Activated CD4-positive, alpha-beta T cell treated with anti-CD3 and anti-CD28 coated beads, Interleukin-2, amount 10 ng/mL, durations not matched to agents 24 days and 14 days (primary cell): ENCODE measurements around the gene GOSR1. TPM values are rescaled to one million over a fixed set of nuclear protein-coding genes. Genes with fewer than 3 reads are reported as not detected.
"Not testable (repeated sequence)": the region's sequence is repeated elsewhere in the genome, so short reads cannot be mapped to it uniquely, and the experiment has no call there.

Source experiments
- DNase-seq: peaks from one replicate; pipeline ENCODE4 v3.0.0; 2022
- H3K27ac Mint-ChIP-seq: one replicate; pipeline ENCODE4 v1.8.0; 2022; ENCODE audit warnings: mild to moderate bottlenecking, mixed read lengths
- H3K27me3 Mint-ChIP-seq: one replicate; pipeline ENCODE4 v1.8.0; 2022; ENCODE audit warnings: mixed read lengths
- H3K36me3 Mint-ChIP-seq: one replicate; pipeline ENCODE4 v1.8.0; 2022; ENCODE audit warnings: low read depth, mild to moderate bottlenecking, mixed read lengths
- H3K4me1 Mint-ChIP-seq: one replicate; pipeline ENCODE4 v1.8.0; 2021; ENCODE audit warnings: mixed read lengths
- H3K4me3 Mint-ChIP-seq: one replicate; pipeline ENCODE4 v1.8.0; 2022; ENCODE audit warnings: mild to moderate bottlenecking, moderate library complexity, mixed read lengths
- H3K9me3 Mint-ChIP-seq: one replicate; pipeline ENCODE4 v1.8.0; 2021; ENCODE audit warnings: mixed read lengths
- intact Hi-C: fragments of 100-400 bp; cut with micrococcal nuclease; formaldehyde crosslinking; loops from one replicate; pipeline ENCODE4 v1.15.1; 2023
- total RNA-seq: library from RNA; stranded (reverse); gene quantifications from 2 replicates; pipeline ENCODE4 v1.2.3, GENCODE V29; 2022

The GOSR1 gene
- total RNA-seq, result 54.8 and 55.6 TPM in 2 replicates

- peaks cover 29% of the 10 kb centered on the region for H3K4me1 Mint-ChIP-seq
- peaks cover 2% of the 10 kb centered on the region for H3K27me3 Mint-ChIP-seq
- no peaks in the 10 kb centered on the region for H3K9me3 Mint-ChIP-seq
- H3K27ac Mint-ChIP-seq, result peak within 1 kb of the TSS; percentile 94
- peak within 1 kb of the TSS; percentile 99 for H3K4me3 Mint-ChIP-seq
- peaks cover 24% of the 10 kb centered on the region for H3K36me3 Mint-ChIP-seq
- DNase-seq, result peak; percentile 97
- intact Hi-C loops, result loop anchor here (2.0 to 10.0 kb wide), 3 partner anchors 100 to 352 kb away; partner anchors contain the start of gene CPD
Observed at GRCh38 chr17:30477083-30477773, at the start of gene GOSR1. TSS of gene GOSR1 (plus strand) at chr17:30477408. CDS start at chr17:30477434, 26 bp downstream.

- H3K4me3 Mint-ChIP-seq, result no peak overlapping the region
- intact Hi-C loops, result no loop called here
- H3K36me3 Mint-ChIP-seq, result peaks cover 38% of the 10 kb centered on the region
- no peaks in the 10 kb centered on the region for H3K9me3 Mint-ChIP-seq
- H3K27me3 Mint-ChIP-seq, result no peaks in the 10 kb centered on the region
- DNase-seq, result no peak
- H3K4me1 Mint-ChIP-seq, result peaks cover 2% of the 10 kb centered on the region
- H3K27ac Mint-ChIP-seq, result no peak overlapping the region
Observed at GRCh38 chr17:30427611-30428010, 49.6 kb upstream of the GOSR1 start.

GRCh38 chr17:30429155-30429554 lies 48.1 kb upstream of the GOSR1 start:
- Mint-ChIP-seq H3K36me3 (peaks cover 41% of the 10 kb centered on the region), H3K4me1 (peaks cover 2% of the 10 kb centered on the region), H3K4me3 (no peak overlapping the region), H3K27me3 (no peaks in the 10 kb centered on the region), H3K9me3 (peaks cover 4% of the 10 kb centered on the region), H3K27ac (no peak overlapping the region)
- intact Hi-C loops, result no loop called here
- DNase-seq, result no peak

- H3K27ac Mint-ChIP-seq, result no peak overlapping the region
Observed at GRCh38 chr17:30433514-30433913, 43.7 kb upstream of the GOSR1 start.

DNA sequence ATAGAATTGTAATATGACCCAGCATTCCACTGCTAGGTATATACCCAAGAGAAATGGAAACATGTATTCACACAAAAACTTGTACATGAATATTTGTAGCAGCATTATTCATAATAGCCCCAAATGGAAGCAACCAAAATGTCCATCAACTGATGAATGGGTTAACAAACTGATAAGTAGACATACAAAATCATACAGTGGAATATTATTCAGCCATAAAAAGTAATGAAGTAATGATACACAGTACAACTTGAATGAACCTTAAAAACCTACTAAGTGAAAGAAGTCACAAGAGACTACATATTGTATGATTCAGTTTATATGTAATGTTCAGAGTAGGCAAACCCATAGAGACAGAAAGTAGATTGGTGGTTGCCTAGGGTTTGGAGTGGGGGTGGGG lies 40.5 kb upstream of the GOSR1 start:
- Mint-ChIP-seq H3K4me1 (peaks cover 7% of the 10 kb centered on the region), H3K36me3 (peaks cover 34% of the 10 kb centered on the region), H3K4me3 (no peak overlapping the region), H3K27ac (no peak overlapping the region), H3K9me3 (peaks cover 4% of the 10 kb centered on the region), H3K27me3 (no peaks in the 10 kb centered on the region)
- intact Hi-C loops, result no loop called here
- no peak for DNase-seq

More at GRCh38 chr17:30433514-30433913, 43.7 kb upstream of the GOSR1 start:
- no peak for DNase-seq
- peaks cover 4% of the 10 kb centered on the region for H3K9me3 Mint-ChIP-seq
- H3K4me3 Mint-ChIP-seq, result no peak overlapping the region
- peaks cover 7% of the 10 kb centered on the region for H3K4me1 Mint-ChIP-seq
- intact Hi-C loops, result no loop called here
- H3K36me3 Mint-ChIP-seq, result peaks cover 41% of the 10 kb centered on the region
- no peaks in the 10 kb centered on the region for H3K27me3 Mint-ChIP-seq

DNA sequence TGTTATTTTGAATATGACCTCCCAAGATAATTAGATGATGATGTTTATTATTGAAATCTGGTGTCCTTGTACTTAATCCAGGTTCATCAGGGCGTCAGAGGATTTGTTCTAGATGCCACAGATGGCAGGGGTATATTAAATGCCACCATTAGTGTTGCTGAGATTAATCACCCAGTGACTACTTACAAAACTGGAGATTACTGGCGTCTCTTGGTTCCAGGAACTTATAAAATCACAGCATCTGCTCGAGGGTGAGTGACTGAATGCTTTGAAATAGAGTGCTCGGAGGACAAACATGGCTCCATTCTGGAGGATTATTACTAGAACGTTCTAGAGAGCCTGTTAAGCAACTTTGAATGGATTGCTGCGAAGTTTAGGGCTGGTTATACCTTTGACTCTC lies 33.5 kb upstream of the GOSR1 start:
- Mint-ChIP-seq H3K36me3 (peaks cover 22% of the 10 kb centered on the region), H3K27me3 (no peaks in the 10 kb centered on the region), H3K9me3 (no peaks in the 10 kb centered on the region), H3K4me1 (no peaks in the 10 kb centered on the region), H3K4me3 (no peak overlapping the region), H3K27ac (no peak overlapping the region)
- DNase-seq, result no peak
- intact Hi-C loops, result no loop called here

DNA sequence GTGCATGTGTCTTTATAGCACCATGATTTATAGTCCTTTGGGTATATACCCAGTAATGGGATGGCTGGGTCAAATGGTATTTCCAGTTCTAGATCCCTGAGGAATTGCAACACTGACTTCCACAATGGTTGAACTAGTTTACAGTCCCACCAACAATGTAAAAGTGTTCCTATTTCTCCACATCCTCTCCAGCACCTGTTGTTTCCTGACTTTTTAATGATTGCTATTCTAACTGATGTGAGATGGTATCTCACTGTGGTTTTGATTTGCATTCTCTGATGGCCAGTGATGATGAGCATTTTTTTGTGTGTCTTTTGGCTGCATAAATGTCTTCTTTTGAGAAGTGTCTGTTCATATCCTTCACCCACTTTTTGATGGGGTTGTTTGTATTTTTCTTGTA lies 30.6 kb upstream of the GOSR1 start:
- peaks cover 29% of the 10 kb centered on the region for H3K36me3 Mint-ChIP-seq
- intact Hi-C loops, result not testable (repeated sequence)

GRCh38 chr17:30449480-30449879 lies 27.7 kb upstream of the GOSR1 start:
- H3K4me3 Mint-ChIP-seq, result no peak overlapping the region
- H3K9me3 Mint-ChIP-seq, result no peaks in the 10 kb centered on the region
- peaks cover 41% of the 10 kb centered on the region for H3K36me3 Mint-ChIP-seq
- no peak for DNase-seq
- H3K27me3 Mint-ChIP-seq, result no peaks in the 10 kb centered on the region
- no peaks in the 10 kb centered on the region for H3K4me1 Mint-ChIP-seq
- intact Hi-C loops, result no loop called here
- H3K27ac Mint-ChIP-seq, result no peak overlapping the region

More for the DNA sequence above, 30.6 kb upstream of the GOSR1 start:
- not testable (repeated sequence) for H3K9me3 Mint-ChIP-seq, H3K27me3 Mint-ChIP-seq, DNase-seq, H3K27ac Mint-ChIP-seq, H3K4me3 Mint-ChIP-seq, H3K4me1 Mint-ChIP-seq

GRCh38 chr17:30450125-30451027 lies 26.8 kb upstream of the GOSR1 start:
- Mint-ChIP-seq H3K27me3 (no peaks in the 10 kb centered on the region), H3K36me3 (peaks cover 40% of the 10 kb centered on the region), H3K9me3 (no peaks in the 10 kb centered on the region), H3K4me1 (no peaks in the 10 kb centered on the region), H3K4me3 (no peak overlapping the region), H3K27ac (no peak overlapping the region)
- no peak for DNase-seq
- intact Hi-C loops, result no loop called here

DNA sequence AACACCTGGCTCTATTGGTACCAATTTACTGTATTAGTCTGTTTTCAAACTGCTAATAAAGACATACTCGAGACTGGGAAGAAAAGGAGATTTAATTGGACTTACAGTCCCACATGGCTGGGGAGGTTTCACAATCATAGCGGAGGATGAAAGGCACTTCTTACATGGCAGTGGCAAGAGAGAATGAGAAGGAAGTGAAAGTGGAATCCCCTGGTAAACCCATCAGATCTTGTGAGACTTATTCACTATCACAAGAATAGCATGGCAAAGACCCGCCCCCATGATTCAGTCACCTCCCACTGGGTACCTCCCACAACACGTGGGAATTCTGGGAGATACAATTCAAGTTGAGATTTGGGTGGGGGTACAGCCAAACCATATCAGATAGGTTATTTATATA lies 22.6 kb upstream of the GOSR1 start:
- no peak for DNase-seq
- H3K27me3 Mint-ChIP-seq, result no peaks in the 10 kb centered on the region
- intact Hi-C loops, result no loop called here
- H3K36me3 Mint-ChIP-seq, result peaks cover 49% of the 10 kb centered on the region
- H3K4me3 Mint-ChIP-seq, result no peak overlapping the region
- no peaks in the 10 kb centered on the region for H3K9me3 Mint-ChIP-seq
- H3K4me1 Mint-ChIP-seq, result no peaks in the 10 kb centered on the region
- H3K27ac Mint-ChIP-seq, result no peak overlapping the region

GRCh38 chr17:30458371-30458770 lies 18.8 kb upstream of the GOSR1 start:
- Mint-ChIP-seq H3K9me3 (no peaks in the 10 kb centered on the region), H3K36me3 (peaks cover 45% of the 10 kb centered on the region), H3K4me1 (no peaks in the 10 kb centered on the region), H3K27ac (no peak overlapping the region), H3K27me3 (no peaks in the 10 kb centered on the region), H3K4me3 (no peak overlapping the region)
- no peak for DNase-seq
- intact Hi-C loops, result no loop called here

GRCh38 chr17:30458797-30459413 lies 18.3 kb upstream of the GOSR1 start:
- intact Hi-C loops, H3K4me1 Mint-ChIP-seq: not testable (repeated sequence)
- H3K36me3 Mint-ChIP-seq, result peaks cover 45% of the 10 kb centered on the region

DNA sequence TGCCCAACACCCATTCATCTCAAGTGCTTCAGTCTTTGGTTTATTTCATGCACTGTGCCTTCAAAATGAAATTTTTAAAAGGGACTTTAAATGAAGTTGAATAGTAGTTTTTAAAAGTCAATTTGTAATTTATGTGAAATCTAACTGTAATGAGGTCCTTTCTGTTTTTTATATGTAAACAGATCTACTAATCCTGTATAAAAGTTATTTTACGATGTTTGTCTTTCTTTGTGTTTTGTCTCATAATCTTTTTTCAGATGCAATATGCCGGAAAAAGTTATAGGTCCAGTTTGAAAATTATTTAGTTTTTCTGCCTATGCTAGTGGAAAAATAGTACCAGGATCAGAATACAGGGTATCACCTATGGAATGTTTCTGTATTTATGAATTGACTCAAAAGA lies 8.7 kb upstream of the GOSR1 start:
- no peaks in the 10 kb centered on the region for H3K4me1 Mint-ChIP-seq
- peaks cover 2% of the 10 kb centered on the region for H3K27me3 Mint-ChIP-seq
- no peaks in the 10 kb centered on the region for H3K9me3 Mint-ChIP-seq
- peaks cover 5% of the 10 kb centered on the region for H3K36me3 Mint-ChIP-seq
- DNase-seq, result no peak
- intact Hi-C loops, result no loop called here
- no peak overlapping the region for H3K4me3 Mint-ChIP-seq
- no peak overlapping the region for H3K27ac Mint-ChIP-seq

More at GRCh38 chr17:30458797-30459413, 18.3 kb upstream of the GOSR1 start:
- not testable (repeated sequence) for H3K9me3 Mint-ChIP-seq, H3K4me3 Mint-ChIP-seq, H3K27me3 Mint-ChIP-seq, H3K27ac Mint-ChIP-seq, DNase-seq
